Measurements from ENCODE around the gene NPFFR2.
"Not testable (repeated sequence)": the region's sequence is repeated elsewhere in the genome, so short reads cannot be mapped to it uniquely, and the experiment has no call there.

NPFFR2 gene

DNA sequence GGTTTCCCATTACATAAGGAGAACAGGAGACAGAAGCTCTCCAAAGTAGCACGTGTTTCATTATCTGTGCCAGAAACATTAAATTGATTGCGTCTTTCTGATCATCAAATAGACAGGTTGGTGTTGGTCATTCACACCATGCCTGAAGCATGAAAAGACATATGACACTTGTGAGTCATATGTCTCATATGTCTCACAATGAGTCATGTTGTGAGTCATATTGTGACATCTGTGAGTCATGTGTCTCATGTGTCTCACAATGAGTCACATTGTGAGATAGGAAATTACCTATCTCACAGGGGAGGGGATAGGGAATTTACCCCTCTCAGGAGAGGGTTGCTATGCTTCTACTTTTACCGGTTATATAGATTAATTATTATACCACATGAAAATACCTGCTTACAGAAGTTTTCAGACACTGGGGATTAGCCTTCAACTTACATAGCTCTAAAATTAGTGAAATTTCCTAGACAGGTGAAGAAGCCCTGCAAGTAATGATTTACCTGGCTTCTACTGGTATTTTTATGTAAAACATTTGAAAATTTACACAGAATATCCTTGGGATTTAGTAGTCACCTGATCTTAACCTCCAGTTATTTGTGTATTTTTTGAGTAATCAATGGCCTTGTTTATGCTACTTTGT lies 80.8 kb downstream of the NPFFR2 start:
- no peak for DNase-seq

DNA sequence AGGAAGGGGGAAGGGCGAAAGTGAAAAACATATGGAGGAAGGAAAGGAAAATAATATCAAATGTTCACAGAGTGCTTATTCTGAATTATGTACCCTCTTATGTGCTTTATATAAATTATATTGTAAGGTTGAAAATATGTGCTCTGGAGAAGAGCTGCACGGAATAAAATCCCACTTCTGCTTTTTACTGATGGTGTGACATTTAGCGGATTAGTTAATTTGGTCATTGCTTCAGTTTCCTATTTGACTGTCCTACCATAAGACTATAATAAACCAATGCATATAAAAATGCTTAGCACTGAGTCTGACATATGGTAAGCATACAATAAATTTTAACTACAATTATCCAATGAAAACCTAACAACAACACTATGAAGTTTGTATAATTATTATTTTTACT lies 86.2 kb downstream of the NPFFR2 start:
- DNase-seq = no peak

DNA sequence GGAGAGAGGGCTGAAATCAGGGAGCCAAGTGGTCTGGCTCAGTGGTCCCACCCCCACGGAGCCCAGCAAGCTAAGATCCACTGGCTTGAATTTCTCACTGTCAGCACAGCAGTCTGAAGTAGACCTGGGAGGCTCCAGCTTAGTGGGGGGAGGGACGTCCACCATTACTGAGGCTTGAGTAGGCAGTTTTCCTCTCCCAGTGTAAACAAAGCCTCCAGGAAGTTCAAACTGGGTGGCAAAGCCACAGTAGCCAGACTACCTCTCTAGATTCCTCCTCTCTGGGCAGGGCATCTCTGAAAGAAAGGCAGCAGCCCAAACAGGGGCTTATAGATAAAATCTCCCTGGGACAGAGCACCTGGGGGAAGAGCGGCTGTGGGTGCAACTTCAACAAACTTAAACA lies 88.1 kb downstream of the NPFFR2 start:
- DNase-seq = no peak

DNA sequence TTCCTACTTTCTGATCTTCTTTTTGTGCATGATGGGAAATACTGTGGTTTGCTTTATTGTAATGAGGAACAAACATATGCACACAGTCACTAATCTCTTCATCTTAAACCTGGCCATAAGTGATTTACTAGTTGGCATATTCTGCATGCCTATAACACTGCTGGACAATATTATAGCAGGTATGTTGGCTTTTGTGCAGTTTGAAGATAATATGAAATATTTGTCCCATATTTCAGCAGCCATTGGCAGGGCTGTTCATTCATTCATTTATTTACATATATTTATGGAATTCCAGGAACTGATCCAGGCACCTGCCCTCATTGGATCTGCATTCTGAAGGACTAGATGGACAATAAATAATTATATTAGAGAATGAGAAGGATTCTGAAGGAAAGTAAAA lies 96.9 kb downstream of the NPFFR2 start:
- DNase-seq = no peak

DNA sequence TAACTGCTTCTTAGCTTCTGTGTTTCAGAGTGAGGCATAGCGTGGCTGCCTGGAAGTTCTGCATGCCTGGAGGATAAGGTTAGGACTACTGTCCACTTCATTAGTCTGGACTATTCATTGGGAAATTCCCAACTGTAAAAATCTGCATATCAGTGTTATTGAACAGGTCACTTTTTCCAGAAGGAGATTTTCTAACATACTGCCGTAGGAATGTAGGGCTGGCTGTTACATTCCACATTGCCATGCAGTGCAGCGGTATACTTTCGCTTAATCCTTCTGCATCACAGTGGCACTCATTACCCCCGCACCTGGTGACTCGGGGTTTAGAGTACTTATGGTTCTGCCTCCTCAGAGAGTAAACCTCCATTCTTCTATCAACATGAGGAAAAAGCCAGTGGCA lies 104.6 kb downstream of the NPFFR2 start:
- no peak for DNase-seq

DNA sequence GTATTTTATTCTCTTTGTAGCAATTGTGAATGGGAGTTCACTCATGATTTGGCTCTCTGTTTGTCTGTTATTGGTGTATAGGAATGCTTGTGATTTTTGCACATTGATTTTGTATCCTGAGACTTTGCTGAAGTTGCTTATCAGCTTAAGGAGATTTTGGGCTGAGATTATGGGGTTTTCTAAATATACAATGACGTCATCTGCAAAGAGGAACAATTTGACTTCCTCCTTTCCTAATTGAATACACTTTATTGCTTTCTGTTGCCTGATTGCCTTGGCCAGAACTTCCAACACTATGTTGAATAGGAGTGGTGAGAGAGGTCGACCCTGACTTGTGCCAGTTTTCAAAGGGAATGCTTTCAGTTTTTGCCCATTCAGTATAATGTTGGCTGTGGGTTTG lies 108.2 kb downstream of the NPFFR2 start:
- not testable (repeated sequence) for DNase-seq

DNA sequence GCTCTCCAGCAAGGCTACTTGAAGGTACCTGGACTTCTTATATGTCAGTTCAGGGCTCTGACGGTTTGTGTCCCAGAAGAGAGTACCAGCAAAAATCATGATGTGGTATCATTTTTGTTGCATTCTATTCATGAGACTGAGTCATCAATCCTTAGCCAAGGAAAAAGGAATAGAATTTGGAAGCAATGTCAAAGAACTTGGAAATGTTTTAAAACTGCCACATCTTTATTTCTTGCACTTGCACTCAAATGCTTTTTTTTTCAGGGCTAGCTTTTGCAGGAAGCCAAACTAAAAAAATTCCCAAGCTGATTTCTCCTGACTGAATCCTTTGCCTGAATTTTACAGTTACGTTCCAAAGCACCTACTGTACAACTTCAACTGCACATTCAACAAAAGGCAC lies 112.4 kb downstream of the NPFFR2 start:
- no peak for DNase-seq

DNA sequence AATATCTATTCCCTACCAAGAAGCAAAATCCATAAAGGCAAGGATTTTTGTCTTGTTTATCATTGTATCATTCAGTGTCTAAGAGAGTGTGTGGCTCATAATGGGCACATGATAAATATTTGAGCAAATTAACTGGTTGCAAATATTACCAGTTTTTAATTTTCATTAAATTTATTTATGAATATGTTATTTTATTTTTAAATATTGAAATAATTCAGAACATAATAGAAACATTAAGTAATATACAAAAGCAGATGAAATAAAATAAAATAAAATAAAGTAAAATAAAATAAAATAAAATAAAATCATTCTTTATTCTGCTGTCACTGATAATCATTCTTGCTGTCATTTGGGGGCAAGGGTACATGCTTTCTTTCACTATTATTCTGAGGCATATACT lies 120.9 kb downstream of the NPFFR2 start:
- no peak for DNase-seq

DNA sequence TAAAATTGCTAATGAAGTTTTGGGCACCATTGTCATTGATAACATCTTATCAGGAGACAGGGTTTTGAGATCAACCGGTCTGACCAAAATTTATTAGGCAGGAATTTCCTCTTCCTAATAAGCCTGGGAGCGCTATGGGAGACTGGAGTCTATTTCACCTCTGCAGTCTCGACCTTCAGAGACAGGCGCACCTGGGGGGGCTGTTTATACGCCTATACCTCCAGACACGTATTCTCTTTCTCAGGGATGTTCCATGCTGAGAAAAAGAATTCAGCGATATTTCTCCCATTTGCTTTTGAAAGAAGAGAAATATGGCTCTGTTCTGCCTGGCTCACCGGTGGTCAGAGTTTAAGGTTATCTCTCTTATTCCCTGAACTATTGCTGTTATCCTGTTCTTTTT lies 121.8 kb downstream of the NPFFR2 start:
- not testable (repeated sequence) for DNase-seq

DNA sequence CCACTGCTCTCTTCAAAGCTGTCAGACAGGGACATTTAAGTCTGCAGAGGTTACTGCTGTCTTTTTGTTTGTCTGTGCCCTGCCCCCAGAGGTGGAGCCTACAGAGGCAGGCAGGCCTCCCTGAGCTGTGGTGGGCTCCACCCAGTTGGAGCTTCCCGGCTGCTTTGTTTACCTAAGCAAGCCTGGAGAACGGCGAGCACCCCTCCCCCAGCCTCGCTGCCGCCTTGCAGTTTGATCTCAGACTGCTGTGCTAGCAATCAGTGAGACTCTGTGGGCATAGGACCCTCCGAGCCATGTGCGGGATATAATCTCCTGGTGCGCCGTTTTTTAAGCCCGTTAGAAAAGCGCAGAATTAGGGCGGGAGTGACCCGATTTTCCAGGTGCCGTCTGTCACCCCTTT lies 137.5 kb downstream of the NPFFR2 start:
- not testable (repeated sequence) for DNase-seq

DNA sequence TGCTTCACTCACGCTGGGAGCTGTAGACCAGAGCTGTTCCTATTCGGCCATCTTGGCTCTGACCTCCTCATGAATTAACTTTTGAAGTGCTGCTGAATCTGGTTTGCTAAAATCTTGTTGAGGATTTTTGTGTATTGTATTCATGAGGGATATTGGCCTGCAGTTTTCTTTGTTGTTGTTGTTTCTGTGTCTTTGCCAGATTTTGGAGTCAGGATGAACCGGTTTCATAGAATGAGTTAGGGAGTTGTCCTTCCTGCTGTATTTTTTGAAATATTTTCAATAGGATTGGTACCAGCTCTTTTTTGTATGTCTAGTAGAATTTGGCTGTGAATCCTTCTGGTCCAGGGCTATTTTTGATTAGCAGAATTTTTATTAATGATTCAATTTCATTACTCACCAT lies 138.1 kb downstream of the NPFFR2 start:
- DNase-seq = no peak

DNA sequence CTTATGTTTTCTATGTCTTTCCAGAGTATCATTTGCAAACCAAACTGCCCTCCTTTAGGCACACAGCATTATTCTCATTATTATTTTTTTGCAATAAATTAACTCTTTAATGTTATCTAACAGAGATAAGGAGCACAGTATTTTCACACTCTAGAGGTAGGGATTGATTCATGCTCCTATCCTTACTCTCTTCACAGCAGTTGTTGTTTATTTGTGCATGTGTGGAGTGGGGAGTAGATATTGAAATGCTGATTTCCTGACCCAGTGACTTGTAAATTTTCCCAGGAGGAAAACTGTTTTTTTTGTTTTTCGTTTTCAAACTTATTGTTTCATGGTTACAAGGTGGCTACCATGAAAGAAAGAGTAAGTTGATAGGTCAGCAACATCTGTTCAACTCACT lies 140.0 kb downstream of the NPFFR2 start:
- no peak for DNase-seq

DNA sequence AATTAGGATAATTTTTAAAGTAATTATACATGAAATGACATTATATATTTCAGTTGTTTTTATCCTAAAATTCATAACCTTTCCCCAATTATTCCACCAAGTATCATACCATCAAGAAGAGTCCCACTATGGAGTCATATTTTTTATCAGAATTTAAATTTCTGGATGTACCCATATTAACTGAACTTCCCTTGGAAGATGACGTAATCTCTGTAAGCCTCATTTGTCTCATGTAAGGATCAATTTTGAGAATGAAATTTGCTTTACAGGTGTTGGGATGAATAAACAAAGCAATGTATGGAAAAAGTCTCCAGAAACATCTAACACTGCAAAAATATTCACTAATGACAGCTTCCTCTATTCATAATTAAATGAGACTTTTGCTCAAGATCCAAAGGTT lies 147.5 kb downstream of the NPFFR2 start:
- no peak for DNase-seq

DNA sequence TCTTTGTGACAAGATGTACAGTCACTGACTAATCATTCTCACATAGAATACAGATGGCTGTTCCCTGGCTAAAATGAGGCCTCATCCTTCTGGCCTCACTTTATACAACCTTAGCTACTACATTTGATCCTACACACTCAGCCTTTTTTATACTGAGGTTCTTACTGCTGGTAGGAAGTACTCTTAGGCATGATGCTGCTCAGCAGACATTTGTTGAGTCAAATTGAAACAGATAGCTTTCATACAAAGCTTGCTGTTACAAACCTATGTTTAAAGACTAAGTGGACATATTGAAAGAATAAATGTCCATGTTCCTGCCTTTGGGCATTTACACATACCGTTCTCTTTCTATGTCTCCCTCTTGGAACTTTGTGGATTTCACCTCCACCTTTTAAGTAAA lies 154.9 kb downstream of the NPFFR2 start:
- DNase-seq = no peak

DNA sequence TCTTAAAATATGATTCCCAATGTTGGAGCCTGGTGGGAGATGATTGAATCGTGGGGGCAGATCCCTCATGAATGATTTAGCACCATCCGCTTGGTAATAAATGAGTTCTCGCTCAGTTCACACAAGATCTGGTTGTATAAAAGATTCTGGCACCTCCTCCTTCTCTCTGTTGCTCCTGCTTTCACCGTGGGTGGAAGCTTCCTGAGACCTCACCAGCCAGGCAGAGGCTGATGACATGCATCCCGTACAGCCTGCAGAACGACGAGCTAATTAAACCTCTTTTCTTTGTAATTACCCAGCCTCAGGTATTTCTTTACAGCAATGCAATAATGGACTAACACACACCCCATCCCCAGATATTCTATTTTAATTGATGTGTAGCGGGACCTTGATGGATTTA lies 162.2 kb downstream of the NPFFR2 start:
- DNase-seq = no peak

DNA sequence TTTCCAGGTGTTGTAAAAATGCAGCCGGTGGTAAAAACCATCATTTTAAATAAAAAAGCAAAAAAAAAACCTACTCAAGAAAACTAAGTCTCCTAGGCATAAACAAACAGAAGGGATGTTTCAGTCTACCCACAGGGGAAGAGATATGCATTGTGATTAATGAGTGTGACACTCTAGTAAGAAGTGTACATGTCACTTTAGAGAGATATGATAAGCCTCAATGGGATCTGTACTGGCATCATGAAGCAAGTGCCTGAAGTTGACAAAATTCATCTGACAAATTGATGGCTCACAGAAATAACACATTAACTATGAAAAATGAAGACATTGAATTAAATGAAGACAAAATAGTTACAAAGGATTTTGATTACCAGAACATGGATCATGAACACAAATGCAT lies 162.7 kb downstream of the NPFFR2 start:
- DNase-seq = no peak
